DMS114 treated with DMSO at 0.1 percent for 48 hours (cell line): ENCODE measurements around the gene MOCOS.

Experiments
- DNase-seq: peaks from one replicate; lab custom pipeline; 2025; ENCODE audit not compliant: unreplicated experiment; lab: John Stamatoyannopoulos, UW

Gene MOCOS

DNA sequence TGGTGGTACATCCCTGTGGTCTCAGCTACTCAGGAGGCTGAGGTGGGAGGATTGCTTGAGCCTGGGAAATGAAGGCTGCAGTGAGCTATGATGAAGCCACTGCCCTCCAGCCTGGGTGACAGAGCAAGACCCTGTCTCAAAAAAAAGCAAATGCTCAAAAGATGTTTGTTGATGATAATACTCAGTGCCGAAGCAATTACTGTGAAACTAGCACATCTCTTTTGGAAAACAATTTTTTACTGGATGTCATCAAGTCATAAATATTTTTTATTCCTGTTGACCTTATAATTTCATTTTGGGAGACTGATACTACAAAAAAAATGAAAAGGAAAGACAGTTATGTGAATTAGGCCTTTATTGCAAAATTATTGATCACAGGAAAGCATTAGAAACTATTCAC lies 75.7 kb downstream of the MOCOS start:
- no peak for DNase-seq

DNA sequence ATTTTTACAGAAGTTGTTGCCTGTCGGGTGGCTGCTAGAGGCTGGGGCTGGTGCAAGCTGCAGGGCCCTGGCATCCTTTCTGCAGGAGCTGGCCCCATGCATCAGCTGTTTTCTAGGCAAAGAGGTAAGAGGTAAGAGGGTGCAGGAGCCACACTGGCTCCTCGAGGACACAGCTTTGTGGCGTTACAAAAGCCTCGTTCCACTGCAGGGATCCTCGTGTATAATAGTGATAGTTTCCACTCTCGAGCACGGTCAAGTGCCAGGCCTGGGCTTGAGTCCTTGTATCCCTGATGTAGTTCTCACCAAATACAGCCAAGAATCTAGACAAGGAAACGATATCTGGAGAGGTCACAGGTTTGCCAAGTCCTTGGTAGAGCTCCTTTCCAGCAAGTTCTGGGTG lies 77.0 kb downstream of the MOCOS start:
- no peak for DNase-seq

DNA sequence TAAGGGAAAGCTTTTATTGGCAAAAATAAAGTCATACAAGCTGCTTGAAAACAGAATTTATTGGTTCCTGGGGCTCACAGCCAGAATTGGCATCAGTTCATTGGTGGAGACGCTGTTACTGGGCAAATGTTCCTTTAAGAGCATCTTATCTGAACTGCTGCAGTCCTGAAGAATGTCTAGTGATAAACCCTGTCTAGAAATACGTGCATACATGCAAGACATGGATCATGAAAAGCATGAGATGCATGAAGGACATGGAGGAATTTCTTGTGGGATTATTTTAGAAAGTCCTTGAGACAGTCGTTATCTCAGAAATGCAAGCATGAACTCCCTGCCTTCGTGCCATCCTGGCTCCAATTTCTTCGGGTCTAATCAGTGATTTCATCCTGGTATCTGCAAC lies 77.7 kb downstream of the MOCOS start:
- DNase-seq, result no peak

DNA sequence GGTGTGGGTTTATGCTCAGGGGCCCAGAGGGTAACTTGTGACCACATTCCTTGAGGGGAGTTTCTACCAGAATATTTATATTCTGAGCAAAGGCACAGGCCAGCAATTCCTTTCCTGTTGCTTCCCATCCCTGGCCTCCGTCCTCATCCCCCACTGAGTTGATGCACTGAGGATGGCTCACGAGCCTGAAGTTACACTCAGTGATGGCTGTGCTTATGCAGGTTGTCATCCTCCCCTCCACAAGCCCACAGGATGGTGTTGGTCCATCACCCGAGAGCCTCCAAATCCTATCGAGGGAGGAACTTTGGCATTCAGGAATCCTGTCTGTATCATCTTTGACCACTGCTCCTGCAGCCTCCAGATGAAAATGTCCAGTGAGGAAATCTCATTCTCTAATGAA lies 81.9 kb downstream of the MOCOS start:
- DNase-seq, result no peak

DNA sequence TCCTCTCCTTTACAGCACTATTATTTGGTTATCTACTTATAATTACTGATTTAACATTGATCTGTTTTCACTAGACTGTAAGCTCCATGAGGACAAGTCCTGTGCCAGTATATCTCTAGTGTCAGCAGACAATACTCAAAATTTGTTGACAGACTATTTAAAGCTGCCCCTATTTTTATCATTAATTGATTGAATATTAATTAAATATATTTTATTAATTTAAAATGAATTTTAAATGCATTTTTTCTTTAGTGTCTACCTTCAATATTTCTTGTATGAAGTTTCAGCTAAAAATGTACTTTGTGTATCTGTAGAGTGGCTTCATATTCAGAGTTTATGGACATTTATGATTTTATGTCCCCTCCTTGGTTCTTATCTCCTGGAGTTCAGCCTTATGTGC lies 83.9 kb downstream of the MOCOS start:
- no peak for DNase-seq

DNA sequence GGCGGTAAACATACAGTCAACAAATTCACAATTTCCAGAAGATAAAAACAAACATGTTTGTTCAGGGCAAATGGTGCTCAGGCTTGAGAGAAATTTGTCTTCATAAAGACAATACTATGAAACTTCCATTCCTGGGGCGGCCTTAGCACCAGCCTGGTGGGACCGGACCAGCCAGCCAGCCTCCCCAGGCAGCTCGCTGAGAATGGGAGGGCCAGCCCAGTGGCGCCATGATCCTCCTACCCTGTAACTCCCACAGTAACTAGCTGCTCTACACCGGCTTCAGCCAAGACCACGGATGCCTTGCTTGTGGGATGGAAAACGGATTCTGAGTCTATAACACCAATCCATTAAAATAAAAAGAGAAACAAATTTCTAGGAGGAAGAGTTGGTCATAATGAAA lies 86.0 kb downstream of the MOCOS start:
- DNase-seq, result no peak

DNA sequence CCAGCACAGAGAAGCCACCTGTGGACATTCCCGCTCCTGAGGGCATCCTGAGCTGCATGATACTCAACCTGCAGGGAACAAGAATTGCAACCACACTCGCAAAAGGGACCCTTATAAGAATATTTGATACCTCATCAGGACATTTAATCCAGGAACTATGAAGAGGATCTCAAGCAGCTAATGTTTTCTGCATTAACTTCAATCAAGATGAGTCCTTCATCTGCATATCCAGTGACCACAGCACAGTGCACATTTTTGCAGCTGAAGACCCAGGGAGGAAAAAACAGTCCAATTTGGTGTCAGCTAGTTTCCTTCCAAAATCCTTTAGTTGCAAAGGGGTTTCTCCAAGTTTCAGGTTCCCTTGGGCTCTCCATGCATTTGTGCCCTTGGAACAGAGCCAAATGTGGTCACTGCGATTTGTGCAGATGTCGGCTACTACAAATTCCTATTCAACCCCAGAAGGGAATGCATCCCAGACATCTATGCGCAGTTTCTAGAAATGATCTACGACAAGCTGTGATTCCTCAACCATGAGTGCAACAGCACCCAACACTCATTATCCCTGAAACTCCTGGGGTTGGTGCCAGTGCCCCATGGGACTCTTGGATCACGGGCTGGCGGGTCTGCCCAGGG lies 86.9 kb downstream of the MOCOS start:
- no peak for DNase-seq

DNA sequence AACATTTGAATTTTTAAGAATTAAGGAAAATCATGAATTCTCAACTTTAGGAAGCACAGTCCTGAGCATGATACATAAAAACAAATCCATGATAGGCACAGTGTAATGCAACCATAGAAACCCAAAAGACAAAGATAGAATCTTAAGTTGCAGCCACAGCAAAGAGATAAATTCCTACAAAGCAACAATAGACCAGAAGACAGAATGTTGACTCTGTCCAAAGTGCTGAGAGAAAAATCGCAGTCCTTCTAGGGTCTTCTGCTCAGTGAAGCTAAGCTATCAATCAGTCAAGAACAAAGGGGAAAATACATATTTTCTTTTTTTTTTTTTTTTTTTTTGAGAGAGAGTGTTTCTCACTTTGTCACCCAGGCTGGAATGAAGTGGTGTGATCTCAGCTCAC lies 88.3 kb downstream of the MOCOS start:
- DNase-seq, result no peak

DNA sequence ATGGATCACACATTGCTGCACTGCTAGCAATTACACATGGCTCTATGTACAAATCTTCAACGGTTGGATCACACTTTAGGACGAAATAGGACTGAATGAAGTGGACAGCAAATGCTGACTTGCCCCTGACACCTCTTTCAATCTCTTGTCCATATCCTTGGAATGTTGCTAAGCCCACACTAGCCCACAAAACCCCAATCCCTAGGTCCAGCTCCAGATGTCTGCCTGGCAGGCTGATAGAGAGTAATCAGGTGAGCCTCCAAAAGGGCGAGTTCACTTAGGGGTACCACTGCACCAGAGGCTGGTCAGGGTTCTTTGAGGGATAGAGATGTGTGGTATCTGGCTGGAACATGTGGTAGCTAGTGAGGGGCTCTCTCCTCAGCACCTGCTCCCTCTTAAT lies 91.7 kb downstream of the MOCOS start:
- DNase-seq, result no peak

DNA sequence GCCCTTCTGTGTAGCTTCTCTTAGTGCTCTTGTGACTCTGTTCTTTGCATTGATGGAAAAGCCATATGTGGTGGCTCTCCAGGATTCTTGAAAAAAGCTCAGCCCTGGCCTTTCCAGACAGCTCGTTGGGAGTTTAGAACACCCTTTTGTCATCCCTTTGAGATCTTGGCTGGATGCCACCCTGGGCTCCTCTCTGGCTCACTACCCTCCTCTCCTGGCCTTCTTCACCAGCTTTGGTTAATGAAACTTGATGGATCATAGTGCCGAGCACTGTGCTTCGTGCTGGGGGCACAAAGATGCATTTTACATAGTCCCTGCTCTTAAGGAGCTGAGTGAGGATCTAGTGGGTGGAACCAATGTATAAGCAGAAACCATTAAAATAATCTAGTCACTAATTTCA lies 94.6 kb downstream of the MOCOS start:
- DNase-seq, result no peak

DNA sequence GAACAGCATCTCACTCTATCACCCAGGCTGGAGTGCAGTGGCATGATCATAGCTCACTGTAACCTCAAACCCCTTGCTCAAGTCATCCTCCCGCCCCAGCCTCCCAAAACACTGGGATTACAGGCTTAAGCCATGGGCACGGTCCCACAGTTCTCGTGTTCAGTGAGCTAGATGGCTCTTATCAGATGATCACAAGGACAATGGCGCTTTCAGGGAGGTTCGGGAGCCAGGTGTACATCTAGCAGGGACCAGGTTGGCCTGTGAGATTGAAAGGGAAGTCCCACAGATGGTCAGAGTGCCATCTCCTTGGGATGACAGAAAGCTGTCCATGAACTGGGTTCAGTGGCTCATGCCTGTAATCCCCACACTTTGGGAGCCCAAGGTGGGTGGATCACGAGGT lies 96.2 kb downstream of the MOCOS start:
- no peak for DNase-seq

DNA sequence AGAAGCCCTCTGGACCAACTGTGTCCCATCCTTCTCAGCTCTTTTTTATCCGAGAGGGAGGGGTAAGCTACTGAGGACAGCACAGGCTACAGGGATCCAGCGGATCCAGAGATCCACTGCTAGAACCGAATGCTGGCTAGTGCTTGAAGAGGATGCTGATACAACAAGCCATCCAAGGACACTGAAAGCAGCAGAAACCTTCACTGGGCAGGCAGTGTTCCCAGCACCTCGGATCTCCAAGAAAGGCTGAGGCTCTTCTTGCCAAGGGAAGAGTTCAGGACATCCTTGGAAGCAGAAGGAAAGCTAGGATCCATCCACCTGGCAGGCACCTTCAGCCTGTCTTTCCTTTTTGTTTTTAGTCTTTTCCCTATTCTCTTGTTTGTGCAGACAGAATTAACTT lies 97.0 kb downstream of the MOCOS start:
- DNase-seq, result no peak

DNA sequence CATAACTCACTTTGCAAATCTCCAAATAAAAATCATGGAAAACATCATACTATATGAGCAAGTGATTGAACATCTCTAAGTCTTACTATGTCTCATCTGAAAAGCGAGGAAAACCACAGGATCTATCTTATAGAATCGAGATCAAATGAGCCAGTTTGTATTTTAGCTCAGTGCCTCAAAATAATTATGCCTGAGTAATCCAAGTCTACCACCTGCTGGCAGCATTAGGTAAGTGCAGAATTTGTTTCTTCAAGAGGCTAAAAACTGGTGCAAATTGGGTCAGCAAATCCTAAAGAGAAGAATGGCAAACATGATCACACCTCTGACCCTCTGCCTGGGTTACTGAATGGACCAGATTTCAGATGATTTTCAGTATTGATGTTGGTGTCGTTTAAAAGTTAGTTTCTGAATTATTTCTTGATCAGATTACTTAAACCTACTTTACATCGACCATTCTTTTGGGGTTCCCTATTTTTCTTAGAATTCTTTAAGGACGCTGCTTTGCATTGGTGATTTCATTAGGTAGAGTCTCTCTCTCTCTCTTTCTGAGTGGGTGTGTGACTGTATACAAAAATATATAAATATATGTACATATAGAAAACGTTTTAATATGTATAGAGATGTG lies 97.5 kb downstream of the MOCOS start:
- DNase-seq, result peak; percentile 53

DNA sequence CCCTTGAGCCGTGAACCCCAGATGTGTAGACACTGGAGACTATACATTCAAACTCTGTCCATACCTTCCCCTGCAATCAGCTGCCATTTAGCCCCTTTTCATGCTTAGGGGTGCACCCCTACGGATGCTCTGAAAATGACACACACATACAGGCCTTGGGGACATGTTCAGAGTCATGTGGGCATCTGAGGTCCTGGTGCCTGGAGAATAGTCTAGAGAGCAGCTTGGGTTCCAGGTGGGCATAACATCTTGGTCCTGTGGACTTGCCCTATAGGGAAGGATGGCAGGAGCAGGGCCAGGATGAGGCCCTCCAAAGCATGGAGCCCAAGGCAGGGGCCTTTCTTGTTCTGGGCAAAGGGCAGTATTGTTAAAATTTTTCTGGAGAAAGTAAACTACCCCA lies 100.4 kb downstream of the MOCOS start:
- DNase-seq, result no peak

DNA sequence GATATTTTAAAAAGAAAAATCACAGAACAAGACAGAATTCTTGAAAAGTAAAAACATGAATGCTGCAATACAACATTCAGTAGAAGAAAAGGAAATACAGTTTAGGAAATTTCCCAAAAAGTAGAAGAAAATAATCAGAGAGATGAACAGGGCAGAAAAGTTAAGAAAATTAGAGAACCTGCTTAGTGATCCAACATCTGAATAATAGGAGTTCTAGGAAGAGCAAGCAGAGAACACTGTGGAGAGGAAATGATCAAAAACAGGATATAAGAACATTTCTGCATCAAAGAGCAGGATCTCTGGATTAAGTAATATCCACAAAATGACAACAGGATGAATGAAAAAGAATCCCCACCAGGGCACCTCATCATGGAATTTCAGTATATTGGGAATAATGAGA lies 101.4 kb downstream of the MOCOS start:
- no peak for DNase-seq

DNA sequence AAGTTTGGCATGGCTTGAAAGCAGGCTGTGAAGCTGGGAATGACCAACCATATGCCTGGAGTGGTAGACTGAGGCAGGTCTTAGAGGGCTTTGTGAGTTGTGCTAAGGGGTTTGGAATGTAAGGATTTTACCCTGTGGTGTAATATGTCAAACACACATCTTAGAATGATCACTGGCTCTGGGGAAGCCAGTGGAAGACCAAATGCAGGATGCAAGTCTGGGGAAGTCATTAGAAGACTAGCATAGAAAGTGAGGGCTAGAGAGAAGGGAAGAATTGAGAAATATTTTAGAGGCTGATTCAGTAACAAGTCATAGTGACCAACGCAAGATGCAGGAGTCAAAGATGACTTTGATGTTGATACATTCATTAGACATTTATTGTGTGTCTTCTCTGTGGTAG lies 106.7 kb downstream of the MOCOS start:
- DNase-seq, result no peak

DNA sequence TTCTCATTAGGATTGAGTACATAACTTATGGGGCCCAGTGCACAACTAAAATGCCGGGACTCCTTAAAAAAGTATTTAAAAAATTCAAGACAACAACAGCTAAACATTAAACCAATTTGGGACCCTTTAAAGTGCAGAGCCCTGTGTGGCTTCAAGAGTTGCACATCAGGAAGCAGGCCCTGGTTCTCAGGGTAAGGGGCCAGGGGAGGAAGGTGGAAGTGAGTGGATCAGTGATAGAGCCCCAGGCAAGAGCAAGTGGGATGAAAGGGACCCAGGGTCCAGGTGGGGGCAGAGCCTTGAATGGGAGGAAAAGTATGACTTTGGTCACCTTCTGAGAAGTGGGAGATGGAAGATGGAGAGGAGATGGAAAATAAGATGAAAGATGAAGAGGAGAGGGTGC lies 107.9 kb downstream of the MOCOS start:
- no peak for DNase-seq

DNA sequence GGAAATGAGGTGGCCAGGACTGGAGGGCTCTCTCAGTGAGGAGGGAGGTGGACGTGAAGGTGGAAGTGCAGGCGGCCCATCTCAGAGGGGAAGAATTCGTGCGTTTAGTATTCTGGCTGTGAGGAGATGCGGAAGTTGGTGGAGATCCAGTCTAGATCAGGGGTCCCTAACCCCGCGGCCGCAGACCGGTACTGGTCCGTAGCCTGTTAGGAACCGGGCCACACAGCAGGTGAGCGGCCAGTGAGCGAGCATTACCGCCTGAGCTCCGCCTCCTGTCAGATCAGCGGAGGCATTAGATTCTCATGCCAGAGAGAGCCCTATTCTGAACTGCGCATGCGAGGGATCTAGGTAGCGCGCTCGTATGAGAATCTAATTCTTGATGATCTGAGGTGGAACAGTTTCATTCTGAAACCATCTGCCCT lies 108.6 kb downstream of the MOCOS start:
- DNase-seq, result no peak

DNA sequence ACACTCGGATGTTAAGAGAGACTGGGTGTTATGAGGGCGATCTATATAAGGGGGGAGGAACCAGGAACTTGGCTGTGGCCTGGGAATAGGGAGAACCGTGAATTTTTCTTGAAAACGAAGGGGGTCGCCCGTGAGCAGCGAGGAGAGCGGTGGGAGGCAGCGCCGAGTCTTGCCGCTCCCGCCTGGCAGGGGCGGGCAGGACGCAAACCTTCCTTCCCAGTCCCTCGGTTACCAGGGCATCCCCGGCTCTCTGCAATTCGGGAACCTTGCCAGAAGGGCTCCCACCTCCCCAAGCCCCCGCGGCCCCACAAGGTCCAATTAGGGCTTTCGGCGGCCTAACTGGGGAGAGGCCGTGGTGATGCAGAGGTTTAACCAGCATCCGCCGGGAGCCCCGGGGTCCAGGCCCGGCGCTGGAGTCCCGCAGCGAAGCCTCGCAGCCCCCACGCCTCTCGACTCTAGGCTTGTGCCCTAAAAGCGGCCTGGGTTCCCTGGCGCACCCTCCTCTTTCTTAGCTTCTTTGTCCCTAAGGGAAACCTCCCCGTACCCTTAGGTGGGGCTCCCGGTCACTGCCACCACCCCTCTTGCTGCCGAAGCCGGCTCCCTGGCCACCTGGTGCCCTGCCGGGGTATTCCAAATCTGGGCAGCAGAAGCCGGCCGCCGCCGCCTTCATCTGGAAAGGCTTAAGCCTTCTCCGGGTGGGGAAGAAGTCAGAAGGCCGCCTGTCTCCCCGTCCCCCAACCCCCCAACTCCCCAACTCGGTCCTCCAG lies 109.5 kb downstream of the MOCOS start:
- DNase-seq, result peak; percentile 77

DNA sequence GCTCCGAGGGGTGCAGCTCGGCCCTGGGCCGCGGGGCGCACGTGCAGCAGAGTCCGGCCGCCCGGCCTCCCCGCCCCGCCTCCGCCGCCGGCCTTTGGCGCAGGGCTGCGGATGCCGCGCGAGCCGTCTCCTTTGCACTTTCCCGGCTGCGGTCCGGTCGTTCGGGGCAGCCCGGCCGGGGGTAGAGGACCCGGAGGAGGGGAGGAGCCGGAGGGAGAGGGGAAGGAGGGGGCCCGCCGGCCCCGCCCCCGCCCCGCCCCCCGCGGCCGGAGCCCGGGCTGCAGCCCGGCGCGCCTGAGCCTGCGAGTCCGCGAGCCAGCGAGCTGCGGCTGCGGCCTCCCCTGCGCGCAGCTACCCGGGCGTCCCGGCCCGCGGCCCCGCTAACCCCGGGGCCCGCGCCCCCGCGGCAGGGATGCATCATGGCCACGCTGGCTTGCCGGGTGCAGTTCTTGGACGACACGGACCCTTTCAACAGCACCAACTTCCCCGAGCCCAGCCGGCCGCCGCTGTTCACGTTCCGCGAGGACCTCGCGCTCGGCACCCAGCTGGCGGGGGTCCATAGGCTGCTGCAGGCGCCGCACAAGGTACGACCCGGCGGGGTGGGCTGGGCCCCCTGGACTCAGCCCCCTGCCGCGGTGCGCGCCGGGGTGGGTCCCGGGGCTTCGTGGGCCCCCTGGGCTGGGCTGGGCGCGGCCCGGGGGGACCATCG lies 110.3 kb downstream of the MOCOS start, which contains the start of gene FHOD3:
FHOD3 (plus strand) TSS at position 297 of the 709 bp plus-strand sequence; CDS start at position 420, 123 bp downstream.
- DNase-seq, result no peak

DNA sequence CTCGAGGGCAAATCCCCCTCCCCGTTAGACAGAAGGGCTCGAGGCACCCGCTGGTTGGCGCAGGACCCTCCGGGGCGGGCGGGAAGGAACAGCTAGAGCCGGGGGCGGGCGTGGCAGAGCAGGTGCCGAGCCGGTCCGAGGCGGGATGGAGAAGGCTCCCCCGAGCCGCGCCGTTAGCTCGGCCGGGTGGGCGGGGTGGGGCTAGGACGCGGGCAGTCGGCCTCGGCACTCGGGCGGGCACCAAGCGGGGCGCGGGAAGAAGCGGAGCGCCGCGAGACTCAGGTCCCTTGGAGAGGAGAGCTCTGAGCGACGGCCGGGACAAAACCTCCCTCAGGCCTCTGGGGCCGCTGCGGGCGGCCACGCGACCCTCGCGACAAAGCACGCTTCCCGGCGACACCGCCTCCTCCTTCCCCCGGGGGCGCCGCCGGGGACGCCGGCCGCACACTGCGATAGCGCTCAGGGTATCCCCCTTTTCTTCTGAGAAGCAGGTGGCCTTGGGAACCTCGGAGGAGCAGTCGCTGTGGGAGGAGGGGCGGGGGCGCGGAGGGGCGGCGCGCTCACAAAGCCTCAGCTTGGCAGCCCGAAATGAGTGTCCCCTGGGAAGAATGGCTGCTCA lies 110.9 kb downstream of the MOCOS start:
- DNase-seq, result no peak
